SH-SY5Y (cell line): ENCODE data around the gene SNRK.

Experiments used
- GATA2 ChIP-seq: IDR thresholded peaks from 2 replicates; pipeline ENCODE4 v1.6.1; 2011; ENCODE audit warnings: mild to moderate bottlenecking, low read depth, low read length
- GATA3 ChIP-seq: IDR thresholded peaks from 2 replicates; pipeline ENCODE4 v1.6.1; 2011; ENCODE audit warnings: low read depth, mild to moderate bottlenecking, low read length, moderate library complexity

The SNRK gene

DNA sequence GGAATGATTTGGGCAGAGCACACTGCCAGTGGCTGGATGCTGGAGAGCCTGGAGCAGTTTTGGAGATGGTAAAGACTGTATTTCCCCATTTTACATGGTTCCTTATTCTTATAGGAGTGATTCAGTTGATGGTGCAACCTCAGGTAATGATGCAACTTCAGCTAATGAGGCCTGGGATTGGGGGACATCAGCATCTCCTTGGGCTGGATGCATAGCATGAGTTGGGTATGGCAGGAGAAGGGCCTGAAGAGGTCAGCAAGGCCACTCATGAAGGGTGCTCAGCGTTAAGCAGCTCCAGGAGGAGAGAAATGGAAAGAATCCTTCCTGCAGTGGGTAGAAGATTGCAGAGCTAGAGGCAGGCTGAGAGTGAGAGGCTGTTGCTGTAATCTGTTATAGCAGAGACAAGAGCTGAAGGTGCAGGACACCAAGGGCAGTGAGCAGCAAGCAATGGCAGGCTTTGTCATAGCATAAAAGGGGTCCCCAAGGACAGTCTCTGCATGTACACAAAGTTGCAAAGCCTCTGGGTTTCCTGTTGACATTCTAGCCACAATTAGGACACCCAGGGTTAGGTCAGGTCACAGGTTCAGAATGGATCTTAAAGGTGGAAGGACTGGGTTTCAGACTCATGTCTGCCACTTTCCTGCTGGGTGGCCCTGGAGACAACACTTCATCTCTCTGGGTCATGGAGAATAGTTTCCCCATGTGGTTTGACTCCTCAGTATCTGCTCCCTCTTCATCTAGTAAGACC lies 29.5 kb upstream of the SNRK start:
- TF ChIP-seq GATA2 (no peak), GATA3 (no peak)

- no peak for TF ChIP-seq GATA2
- TF ChIP-seq GATA3, result no peak
These were observed 28.5 kb upstream of the SNRK start for GRCh38 chr3:43257850-43258249.

DNA sequence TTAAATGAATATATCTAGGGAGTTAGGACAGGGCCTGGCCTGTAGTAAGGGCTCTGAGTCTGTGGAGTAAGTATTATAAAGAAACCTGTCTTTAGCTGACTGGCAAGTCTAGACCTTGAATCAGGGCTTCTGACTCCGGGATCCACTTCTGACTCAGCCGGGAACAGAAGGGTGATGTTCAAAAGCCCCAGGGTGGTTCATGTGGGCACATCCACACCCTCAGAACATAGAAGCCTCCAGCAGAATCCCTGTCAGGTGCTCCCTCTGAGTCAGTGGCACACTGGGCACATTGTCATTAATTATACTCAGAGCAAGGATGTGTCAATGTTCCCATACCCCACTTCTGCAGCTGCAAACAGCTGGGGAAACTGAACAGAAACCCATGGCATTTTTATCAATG lies 26.7 kb upstream of the SNRK start:
- TF ChIP-seq GATA3 (no peak), GATA2 (no peak)

DNA sequence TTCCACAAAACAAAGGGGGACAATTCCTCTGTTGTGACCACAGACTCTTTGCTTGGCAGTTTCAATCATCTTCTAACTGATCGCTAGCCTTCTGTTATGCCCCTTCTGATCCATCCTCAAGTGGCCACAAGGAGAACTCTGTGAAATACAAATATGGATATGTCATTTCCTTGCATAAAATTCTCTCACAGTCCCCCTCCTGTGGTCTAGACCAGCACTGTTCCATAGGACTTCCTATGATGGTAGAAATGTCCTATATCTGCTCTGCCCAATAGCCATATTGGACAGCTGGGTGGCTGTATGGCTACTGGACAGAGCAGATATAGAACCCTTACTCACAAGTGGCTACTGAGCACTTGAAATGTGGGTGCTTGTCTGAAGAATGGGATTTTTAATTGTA lies 25.9 kb upstream of the SNRK start:
- TF ChIP-seq GATA3 (no peak), GATA2 (no peak)

- TF ChIP-seq GATA3 (no peak), GATA2 (no peak)
These were observed 24.1 kb upstream of the SNRK start for GRCh38 chr3:43262194-43262593.

DNA sequence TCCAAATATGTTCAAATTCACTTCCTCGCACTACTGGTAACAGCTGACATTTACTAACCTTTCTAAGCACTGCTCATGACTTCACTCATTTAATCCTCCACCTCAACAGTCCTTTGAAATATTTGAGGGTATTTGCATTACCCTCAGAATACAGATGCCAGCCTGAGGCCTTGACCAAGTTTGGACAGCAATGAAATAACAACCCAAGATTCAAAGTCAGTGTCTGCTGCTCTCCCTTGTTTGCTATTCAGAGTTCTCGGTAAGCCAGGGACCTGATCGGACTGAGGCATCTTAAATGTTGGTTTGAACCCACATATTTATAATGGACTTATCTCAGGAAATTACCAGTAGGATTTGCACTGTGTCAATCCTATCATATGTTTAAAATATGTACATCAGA lies 19.9 kb upstream of the SNRK start:
- no peak for TF ChIP-seq GATA3
- TF ChIP-seq GATA2, result no peak

DNA sequence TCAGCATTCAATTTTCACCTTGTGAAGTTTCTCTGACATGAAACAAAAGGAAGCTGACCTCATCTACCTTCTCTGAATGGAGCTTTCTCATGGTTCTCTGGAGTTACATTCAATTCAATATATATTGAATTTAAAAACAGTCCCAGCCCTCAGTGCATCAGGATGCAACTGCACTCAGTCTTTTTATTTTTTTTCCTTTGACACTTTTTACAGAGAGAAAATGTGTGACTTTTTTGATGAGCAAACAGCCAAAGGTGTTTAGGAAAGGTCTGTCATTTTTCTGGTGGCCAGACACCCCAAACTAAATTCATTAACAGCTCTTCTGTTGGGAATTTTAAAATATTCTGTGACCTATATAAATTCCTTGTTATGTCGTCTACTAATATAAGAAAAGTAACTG lies 19.3 kb upstream of the SNRK start:
- TF ChIP-seq GATA2, result no peak
- no peak for TF ChIP-seq GATA3

GRCh38 chr3:43268636-43269035 lies 17.7 kb upstream of the SNRK start:
- TF ChIP-seq GATA3 (no peak), GATA2 (no peak)

DNA sequence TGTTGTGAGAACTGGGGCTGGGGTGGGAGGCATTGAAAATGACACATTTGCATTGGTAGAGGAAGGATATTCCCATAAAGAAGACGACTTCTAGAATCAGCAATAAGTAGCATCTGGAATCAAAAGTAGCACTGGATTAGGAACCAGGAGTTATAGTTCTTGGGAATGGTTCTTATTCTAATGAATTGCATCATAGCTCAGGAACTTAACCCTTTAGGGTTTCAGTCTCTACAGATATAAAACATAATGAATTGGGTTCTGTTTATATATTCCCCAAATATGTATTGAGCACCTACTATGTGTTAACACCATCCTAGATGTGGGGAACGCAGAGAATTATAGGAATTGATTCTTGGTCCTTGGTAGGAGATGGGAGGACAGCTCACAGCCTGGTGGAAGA lies 16.3 kb upstream of the SNRK start:
- TF ChIP-seq GATA2 (no peak), GATA3 (no peak)

DNA sequence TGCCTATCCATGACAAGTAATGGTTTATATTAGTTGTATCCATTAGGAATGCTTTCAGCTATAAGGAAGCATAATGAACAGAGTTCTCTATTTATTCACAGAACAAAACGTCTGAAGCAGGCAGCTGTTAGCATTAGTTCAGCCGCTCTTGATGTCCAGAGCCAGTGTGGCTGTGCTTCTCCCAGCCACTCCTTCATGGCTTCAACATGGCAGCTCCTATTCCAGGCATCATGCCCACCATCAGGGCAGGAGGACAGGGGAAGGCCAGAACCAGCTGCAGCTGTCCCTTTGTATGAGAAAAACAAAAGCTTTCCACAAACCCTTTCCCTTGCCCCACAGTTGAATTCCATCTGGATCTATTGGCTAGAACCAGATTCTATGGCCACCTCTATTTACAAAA lies 12.9 kb upstream of the SNRK start:
- no peak for TF ChIP-seq GATA3
- TF ChIP-seq GATA2, result no peak

GRCh38 chr3:43279082-43279481 lies 7.3 kb upstream of the SNRK start:
- TF ChIP-seq GATA2, result no peak
- no peak for TF ChIP-seq GATA3

- TF ChIP-seq GATA3 (no peak), GATA2 (no peak)
These were observed 6.8 kb upstream of the SNRK start for GRCh38 chr3:43279532-43279931.

DNA sequence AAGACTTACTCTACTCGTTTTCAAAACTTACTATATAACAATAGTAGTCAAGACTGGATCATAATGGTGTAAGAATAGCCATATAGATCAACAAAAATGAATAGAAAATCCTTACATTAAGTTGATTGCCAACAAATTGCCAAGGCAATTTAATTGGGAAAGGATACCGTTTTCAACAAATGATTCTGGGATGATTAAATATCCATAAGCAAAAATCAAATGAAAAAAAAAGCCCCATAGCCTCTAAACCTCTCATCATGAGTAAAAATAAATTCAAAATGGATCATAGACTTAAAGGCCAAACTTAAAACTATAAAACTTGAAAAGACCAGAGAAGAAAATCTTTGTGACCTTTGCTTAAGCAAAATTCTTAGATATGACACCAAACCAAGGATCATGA lies 5.3 kb upstream of the SNRK start:
- no peak for TF ChIP-seq GATA2
- no peak for TF ChIP-seq GATA3

DNA sequence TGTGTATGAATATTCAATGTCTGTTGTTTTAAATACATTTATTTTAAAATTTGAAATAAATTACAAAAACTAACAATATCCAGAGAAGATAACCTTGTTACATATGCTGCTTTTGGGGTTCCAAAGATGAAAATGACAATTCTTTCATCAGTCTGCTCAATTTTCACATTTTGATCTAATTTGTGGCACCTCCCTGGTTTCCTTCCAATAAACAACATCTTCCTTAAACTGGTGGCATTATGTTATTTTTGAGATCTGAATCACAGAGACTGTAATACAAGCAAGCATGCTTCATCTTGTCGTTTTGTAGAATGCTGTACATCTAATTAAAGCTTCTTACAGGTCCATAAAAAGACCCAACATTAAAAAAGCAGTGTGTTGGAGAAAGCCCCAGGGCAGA lies 2.2 kb upstream of the SNRK start:
- TF ChIP-seq GATA3 (no peak), GATA2 (no peak)

GRCh38 chr3:43285644-43286043 lies 696 bp upstream of the SNRK start:
- TF ChIP-seq GATA3 (no peak), GATA2 (no peak)
